ENCODE measurements around the gene CLDN18.

DNA sequence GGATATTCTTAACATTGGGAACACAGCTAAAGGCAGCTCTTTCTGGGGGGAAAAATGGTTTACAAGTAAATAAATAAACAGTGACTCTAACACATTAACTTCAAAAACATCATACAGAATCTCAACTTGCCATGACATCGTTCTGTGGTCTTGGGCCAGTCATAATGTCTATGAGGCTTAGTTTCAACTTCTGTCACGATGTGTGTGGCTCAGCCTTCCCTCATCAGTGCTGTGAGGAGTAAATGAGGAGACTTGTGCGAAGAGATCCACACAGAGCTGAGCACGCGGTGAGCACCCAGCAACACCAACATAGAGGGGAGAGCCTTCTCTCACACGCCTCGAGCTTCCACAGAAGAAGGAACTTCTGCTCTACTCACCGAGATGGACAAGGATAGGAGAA lies 56.4 kb downstream of the CLDN18 start:
- TF ChIP-seq CTCF (IDR thresholded peaks at IDR 0.05; ENCODE audit: borderline replicate concordance, extremely low read depth, low read length, poor library complexity, severe bottlenecking) = no peak
- TF ChIP-seq EZH2 (IDR thresholded peaks at IDR 0.05; ENCODE audit: borderline replicate concordance, low read depth, low read length, severe bottlenecking) = no peak

All from DND-41 (cell line).